ENCODE measurements around the gene BCOR.

Gene BCOR

GRCh38 chrX:40111868-40112267, 14.1 kb upstream of the BCOR start:
- DNase-seq = no peak

DNA sequence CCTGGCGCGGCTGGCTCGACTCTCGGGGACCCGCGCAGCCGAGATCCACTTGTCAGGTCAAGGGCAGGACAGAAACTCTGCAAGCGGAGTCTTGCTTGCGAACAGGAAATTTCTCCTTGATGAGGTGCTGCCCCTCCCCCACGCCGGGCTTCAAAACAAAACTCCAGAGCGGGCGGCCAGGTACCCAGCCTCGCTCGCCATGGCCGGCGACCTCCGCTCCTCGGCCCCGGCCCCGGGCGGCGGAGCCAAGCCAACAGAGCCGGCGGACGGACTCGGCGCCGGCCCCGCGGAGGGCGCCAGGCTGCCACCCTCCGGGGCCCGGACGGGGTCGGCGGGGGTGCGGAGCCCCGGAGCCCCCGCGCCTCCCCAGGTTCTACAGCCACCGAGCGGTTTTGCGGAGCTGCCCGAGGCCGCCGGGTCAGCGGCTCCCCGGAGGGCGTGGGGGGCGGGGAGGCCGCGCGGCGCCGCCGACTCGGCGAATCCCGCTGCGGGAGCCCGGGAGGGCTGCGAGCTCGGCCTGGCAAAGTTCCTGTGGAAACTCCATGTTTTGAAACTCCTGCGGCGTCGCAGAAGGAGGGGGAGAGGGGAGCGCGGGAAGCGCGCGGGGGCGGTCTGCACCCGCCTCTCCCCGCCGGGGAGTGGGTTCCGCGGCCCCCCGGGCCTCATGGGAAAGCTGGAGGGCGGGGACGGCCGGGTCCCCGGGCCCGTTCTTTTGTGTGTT, 11.7 kb upstream of the BCOR start:
- DNase-seq = no peak

DNA sequence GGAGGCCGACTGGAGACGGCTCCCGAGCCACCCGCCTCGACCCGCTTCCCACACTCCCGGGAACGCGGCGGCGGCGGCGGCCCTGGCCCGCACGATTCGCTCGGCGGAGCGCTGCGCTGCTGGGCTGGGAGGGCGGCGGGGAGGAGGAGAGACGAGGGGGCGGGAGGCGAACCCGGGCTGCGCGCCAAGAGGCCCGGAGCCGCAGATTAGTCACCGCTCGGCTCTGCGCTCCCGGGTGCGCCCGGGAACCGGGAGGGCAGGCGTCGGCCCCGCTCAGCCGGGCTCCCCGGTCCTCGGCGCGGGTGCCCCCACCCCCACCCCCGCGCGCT, 11.2 kb upstream of the BCOR start:
- DNase-seq = peak; percentile 44

DNA sequence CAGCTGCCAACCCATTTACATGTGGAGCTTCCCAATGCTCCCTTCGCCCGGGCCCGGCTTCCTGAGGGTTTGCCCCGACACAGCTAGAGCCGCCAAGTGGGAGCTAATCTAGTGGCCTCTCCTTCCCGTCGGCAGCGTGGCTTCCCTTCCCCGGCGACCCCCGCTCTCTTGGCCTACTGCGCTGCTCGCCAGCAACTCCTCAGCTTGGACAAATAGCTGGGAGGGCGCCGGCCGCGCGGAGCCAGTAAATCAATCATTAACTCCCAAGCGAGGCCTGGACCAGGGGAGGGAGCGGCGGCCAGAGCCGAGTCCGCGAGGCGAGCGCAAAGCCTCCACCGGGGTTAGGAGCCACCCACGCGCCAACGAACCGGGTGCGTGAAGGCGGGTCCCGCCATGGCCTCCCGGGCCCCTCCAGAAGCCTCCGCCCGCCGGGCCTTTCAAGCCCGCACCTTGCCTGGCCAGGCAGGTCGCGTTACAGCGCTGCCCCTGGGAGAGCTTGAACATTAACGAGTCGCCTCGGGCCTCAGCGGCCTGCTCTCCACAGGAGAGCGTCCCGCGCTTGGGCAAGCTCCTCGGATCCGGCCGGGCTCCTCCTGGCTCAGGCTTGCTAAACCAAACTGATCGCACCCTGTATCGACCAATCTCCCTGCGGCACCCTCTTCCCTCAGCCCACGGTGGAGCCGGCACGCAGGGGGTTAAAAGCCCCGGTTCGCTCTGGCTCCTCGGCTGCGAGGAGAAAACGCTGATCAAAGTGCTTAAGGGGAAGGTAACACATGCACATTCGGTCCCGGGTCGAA, 10.6 kb upstream of the BCOR start:
- DNase-seq = no peak

DNA sequence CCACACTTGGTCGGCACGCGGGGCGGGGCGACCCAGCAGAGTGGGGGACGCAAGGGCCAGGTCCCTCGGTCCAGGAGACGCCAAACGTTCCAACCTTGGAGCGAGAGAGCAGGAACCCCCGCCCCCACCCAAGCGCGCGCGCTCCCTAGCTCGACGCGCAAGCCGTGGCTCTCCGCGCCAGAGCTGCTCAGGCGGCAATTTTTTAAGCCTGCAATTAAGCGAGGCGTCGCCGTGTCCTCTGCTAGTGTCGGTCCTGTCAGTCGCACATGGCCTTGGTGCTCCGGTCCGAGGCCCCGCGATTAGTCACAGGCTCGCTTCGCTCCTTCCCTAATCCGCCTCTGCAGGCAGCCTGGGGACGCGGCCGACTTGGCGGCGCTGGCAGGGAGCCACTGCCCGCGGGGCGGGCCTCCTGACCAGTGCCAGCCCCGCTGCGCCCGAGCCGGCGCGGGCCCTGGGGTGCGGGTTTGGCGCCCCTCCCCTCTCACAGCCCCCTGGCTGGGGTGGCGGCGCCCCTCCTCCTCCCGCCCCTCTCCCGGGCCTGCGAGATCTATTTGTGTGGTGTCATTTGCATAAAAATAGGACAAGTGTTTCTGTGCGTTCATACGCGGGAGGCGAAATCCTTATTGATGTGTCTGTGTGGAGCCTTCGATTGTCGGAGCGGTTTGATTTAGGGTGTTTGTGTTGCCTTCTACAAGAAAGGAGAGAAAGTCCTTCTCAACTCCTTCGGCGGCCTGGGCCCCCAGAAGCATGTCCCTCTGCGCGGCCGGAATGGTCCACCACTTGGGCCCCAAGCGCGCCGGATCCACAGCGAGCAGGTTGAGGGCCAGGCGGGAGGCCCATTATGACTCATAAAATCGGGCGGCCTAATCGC, 9.8 kb upstream of the BCOR start:
- DNase-seq = no peak

GRCh38 chrX:40106676-40107290, 9.0 kb upstream of the BCOR start:
- no peak for DNase-seq

- DNase-seq = no peak
Measured at GRCh38 chrX:40105835-40106675, 8.3 kb upstream of the BCOR start.

DNA sequence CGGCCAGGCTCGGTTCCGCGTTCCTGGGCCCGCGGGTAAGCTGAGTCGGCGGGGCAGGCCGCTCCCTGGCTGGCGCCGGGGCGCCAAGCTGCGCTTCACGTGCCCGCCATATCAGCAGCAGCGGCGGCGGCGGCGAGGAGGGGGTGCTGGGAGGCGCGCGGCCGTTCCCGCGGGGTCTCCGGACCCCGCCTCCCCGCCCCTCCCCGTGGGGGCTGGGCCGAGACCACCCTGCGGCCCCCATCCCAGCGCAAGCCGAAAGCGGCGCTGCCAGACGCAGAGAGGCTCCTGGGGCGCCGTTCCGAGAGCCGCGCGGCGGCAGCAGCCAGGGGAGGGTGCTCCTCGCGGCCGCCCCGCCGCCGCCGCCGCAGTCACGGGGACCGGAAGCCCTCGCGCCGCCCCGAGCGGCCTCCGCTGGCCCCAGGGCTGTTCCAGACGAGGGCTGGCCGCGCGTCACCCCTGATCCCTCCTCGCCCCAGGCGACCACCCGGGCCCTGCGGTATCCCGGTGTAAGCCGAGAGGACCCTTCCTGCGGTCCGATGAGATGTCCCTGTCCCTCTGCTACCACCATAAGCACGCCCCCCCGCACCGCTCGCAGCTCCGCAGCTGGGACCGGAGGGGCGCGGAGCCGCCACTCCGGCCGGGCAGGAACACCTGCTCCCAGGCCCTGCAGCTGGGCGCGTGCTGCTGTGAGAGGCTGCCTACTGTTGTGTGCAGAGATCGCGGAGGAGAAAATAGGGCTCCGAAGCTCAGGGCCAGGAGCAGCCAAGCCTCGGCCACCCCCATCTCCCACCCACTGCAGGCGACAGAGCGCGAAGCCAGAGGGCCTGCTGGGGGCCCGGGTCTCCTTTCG, 7.5 kb upstream of the BCOR start:
- DNase-seq = no peak

DNA sequence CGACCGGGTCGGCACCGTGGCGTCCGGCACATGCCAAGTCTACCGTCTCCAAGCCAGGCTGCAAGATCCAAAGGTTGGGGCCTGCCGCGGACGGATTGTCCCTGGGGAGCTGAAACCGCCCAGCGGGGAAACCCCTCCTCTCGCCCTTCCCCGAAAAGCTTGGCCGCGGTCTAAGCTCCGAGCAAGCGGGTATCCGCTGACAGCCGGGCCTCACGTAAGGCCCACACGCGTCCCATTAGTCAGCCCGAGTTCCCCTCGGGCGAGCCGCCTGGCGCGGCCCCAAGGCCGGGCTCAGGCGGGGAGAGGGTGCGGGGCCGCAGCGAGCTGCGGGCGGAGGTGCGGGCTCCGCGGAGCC, 6.8 kb upstream of the BCOR start:
- DNase-seq = peak; percentile 13

GRCh38 chrX:40103565-40104323, 6.0 kb upstream of the BCOR start:
- DNase-seq = no peak

GRCh38 chrX:40102393-40103381, 4.9 kb upstream of the BCOR start:
- no peak for DNase-seq

GRCh38 chrX:40101430-40101802, 3.7 kb upstream of the BCOR start:
- no peak for DNase-seq

DNA sequence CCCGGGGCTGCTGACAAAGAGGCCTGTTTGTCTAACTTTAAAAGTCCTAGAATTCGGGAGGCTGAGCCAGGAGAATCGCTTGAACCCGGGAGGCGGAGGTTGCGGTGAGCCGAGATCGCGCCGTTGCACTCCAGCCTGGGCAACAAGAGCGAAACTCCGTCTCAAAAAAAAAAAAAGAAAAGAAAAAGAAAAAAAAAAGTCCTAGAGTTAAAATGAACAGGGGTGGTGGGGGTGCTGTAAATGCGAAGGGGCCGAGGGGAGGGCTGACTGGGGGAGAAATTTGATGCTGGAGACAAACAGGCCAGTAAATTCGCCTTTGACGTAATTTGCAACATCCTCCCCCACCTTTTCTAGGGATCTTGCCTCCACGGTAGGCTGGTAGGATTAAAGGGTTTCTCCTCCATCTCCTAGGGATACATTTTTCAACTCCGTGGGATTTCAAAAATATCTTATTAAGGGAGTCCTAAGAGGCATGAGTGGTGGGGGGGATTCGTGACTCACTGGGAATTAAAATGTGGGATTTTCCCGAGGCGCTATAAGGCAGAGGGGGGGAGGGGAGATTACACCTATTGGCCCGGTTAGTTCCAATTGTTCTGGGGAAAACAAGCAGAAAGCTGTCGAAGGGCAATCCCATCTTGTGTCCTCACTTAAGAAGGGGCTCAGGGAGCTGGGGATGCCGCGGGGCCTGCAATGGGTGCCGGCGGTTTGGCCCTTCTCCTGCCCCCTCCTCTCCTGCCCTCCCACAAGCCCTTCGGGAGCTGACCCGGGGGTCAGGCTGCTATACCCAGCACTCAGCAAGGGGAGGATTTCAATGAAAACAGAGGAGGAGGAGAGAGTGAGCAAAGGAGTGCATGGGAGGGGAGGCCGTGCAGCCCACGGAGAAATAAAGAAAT, 3.0 kb upstream of the BCOR start:
- no peak for DNase-seq

DNA sequence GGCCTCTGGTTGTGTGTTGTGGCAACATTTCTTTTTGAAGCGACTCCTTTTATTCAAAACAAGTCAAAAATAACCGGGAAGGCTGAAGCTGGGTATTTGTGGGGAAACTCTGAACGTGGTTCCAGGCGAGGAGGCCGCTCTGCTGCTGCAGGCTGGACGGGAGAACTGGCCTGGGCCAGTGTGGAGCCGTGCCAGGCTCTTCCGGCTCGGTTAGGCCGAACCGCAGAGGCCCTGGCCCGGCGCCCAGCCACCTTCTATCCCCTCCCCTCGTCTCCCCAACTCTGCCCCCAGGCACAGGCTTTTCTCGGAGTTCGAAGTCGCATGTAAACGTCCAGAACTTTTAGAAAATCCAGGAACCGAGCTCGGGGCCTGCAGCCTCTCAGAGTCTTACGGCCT, 2.4 kb upstream of the BCOR start:
- no peak for DNase-seq

GRCh38 chrX:40099055-40099958, 1.5 kb upstream of the BCOR start:
- DNase-seq = no peak

- DNase-seq = no peak
Measured at GRCh38 chrX:40098264-40099054, 701 bp upstream of the BCOR start.

All from amniotic stem cell (primary cell).